ENCODE results near the gene GLS. TPM values are rescaled to one million over a fixed set of nuclear protein-coding genes. Genes with fewer than 3 reads are reported as not detected.

GLS gene
- total and polyA plus RNA-seq, 2 of the 13 experiments (the other 11 are each of a cell fraction or from before 2014, with no cell fraction given): 78.6 to 183 TPM

GRCh38 chr2:190908532-190908931, 27.9 kb downstream of the GLS start:
- FAIRE-seq: no peak

More at GRCh38 chr2:190908532-190908931, 27.9 kb downstream of the GLS start:
- ATAC-seq (no peak), DNase-seq (ENCODE audit: low spot score) (no peak)
- no peak overlapping the region for H3K9ac ChIP-seq (ENCODE audit: insufficient read depth, low read depth, low read length)
- no peak for TF ChIP-seq ZFY (CRISPR knock-in tag; IDR thresholded peaks at IDR 0.05)
- TF ChIP-seq ZNF691 (CRISPR knock-in tag; IDR thresholded peaks at IDR 0.05; ENCODE audit: borderline replicate concordance, low read depth): no peak
- TF ChIP-seq CSRNP1 (CRISPR knock-in tag; IDR thresholded peaks at IDR 0.05): no peak
- TF ChIP-seq ZKSCAN8 (CRISPR knock-in tag; IDR thresholded peaks at IDR 0.05; ENCODE audit: borderline replicate concordance): no peak
- no peak for TF ChIP-seq NPAS2 (CRISPR knock-in tag; IDR thresholded peaks at IDR 0.05; ENCODE audit: borderline replicate concordance)
- no peak for TF ChIP-seq ATF2 (CRISPR knock-in tag; IDR thresholded peaks at IDR 0.05)
- no peak for TF ChIP-seq EZH2 (conservative IDR thresholded peaks at IDR 0.05; ENCODE audit: low read depth, low read length)
- TF ChIP-seq THAP11 (CRISPR knock-in tag; IDR thresholded peaks at IDR 0.05): no peak
- no peak for TF ChIP-seq BCL3 (CRISPR knock-in tag; IDR thresholded peaks at IDR 0.05)
- no peak for TF ChIP-seq KLF12 (CRISPR knock-in tag; IDR thresholded peaks at IDR 0.05; ENCODE audit: borderline replicate concordance)
- TF ChIP-seq JDP2 (CRISPR knock-in tag; IDR thresholded peaks at IDR 0.05; ENCODE audit: borderline replicate concordance): no peak
- TF ChIP-seq RFXAP (CRISPR knock-in tag; IDR thresholded peaks at IDR 0.05; ENCODE audit: borderline replicate concordance): no peak
- no peak for TF ChIP-seq ATF7-NPFF (CRISPR knock-in tag; IDR thresholded peaks at IDR 0.05; ENCODE audit: low read depth)
- no peak for TF ChIP-seq EP300 (IDR thresholded peaks at IDR 0.05; ENCODE audit: low read depth in 2 of 2, low read length in 2 of 2)
- TF ChIP-seq EP300 (CRISPR knock-in tag; IDR thresholded peaks at IDR 0.05; ENCODE audit: borderline replicate concordance): no peak
- TF ChIP-seq MEF2D (CRISPR knock-in tag; IDR thresholded peaks at IDR 0.05): no peak
- TF ChIP-seq ZNF558 (CRISPR knock-in tag; IDR thresholded peaks at IDR 0.05; ENCODE audit: borderline replicate concordance): no peak
- no peak for TF ChIP-seq SMAD3 (CRISPR knock-in tag; IDR thresholded peaks at IDR 0.05)
- H2AFZ ChIP-seq (ENCODE audit: low read length): no peak overlapping the region
- H3K36me3 ChIP-seq (replicated peaks in 1 of 2; ENCODE audit: control insufficient read depth in 1 of 2, insufficient read depth in 2 of 2, low read length in 2 of 2): peaks cover 7 to 38% of the 10 kb centered on the region in 2 experiments
- ChIA-PET POLR2A (no interaction called here), CTCF (ENCODE audit: low intra/inter-chr PET ratio, low total read pairs) (no interaction called here)
- intact Hi-C loops (cut with micrococcal nuclease; ENCODE audit: unreplicated experiment) (no loop called here), in situ Hi-C loops (cut with HindIII; ENCODE audit: extremely low pct_ligation_motif_present, low pct_unique_long_range_greater_than_20kb) (no loop called here)
- no peak overlapping the region for H3K4me2 ChIP-seq (ENCODE audit: low read depth, low read length)
- H3K27me3 ChIP-seq (ENCODE audit: control insufficient read depth in 1 of 2, insufficient read depth in 2 of 2, low read length in 2 of 2): no peaks in the 10 kb centered on the region
- H3K27ac ChIP-seq (ENCODE audit: extremely low read length, insufficient read depth, low read length): no peak overlapping the region
- H4K20me1 ChIP-seq (ENCODE audit: insufficient read depth, low read length): no peaks in the 10 kb centered on the region
- BruUV-seq (replicated peaks): no TSS peak
- H3K4me3 ChIP-seq (replicated peaks in 1 of 3; ENCODE audit: insufficient read depth in 1 of 3, low read depth in 2 of 3, low read length in 3 of 3): no peak overlapping the region
- no peaks in the 10 kb centered on the region for H3K9me3 ChIP-seq (ENCODE audit: low read length)
- no peaks in the 10 kb centered on the region for H3K4me1 ChIP-seq (ENCODE audit: insufficient read depth, low read length)
- no peaks in the 10 kb centered on the region for H3K79me2 ChIP-seq (ENCODE audit: insufficient read depth, low read length)
- WGBS (ENCODE audit: low lambda C conversion rate): 97% methylated on average over 5 of the region's 5 CpGs

All from HepG2 (cell line).